H1 (cell line): ENCODE results near the gene OLIG2. TPM values are rescaled to one million over a fixed set of nuclear protein-coding genes. Genes with fewer than 3 reads are reported as not detected.

ENCODE experiments used
- HDAC6 ChIP-seq: IDR thresholded peaks from one replicate; pipeline ENCODE4 v1.7.1; 2012; ENCODE audit warnings: low read depth, mild to moderate bottlenecking, inconsistent platforms, low read length, moderate library complexity
- JUND ChIP-seq: IDR thresholded peaks from 2 replicates; pipeline ENCODE4 v1.6.1; 2011; ENCODE audit warnings: mild to moderate bottlenecking, improper control_type of control experiment, low read length
- POLR2A ChIP-seq, 2 experiments: IDR thresholded peaks; 1 replicate in 1 of 2; 2 replicates in 1 of 2; pipeline ENCODE4 v1.6.1; 2011; ENCODE audit warnings: low read depth in 2 of 2, low read length in 2 of 2, mild to moderate bottlenecking in 2 of 2; ENCODE audit errors: control extremely low read depth in 1 of 2
- RBBP5 ChIP-seq: IDR thresholded peaks from 2 replicates; pipeline ENCODE4 v1.7.1; 2012; ENCODE audit warnings: low read depth, mild to moderate bottlenecking, inconsistent platforms, low read length, moderate library complexity, borderline replicate concordance
- SIN3A ChIP-seq, 2 experiments: IDR thresholded peaks in 1 of 2; conservative IDR thresholded peaks in 1 of 2; 2 replicates each; pipeline ENCODE4 v1.6.1; 2011 to 2012; ENCODE audit warnings: low read length in 2 of 2, improper control_type of control experiment in 1 of 2, low read depth in 1 of 2, mild to moderate bottlenecking in 1 of 2
- polyA plus RNA-seq, 7 experiments: library from polyadenylated mRNA; depleted of rRNA in 3 of 7; stranded (reverse) in 5 of 7; unstranded in 2 of 7; fragments of >200 nt in 5 of 7; fragments of 200-250 nt in 2 of 7; gene quantifications; 1 replicate in 5 of 7; 2 replicates in 1 of 7; 4 replicates in 1 of 7; pipeline versions ENCODE4 v1.2.1 to v1.2.3, GENCODE V29; 2011 to 2013; ENCODE audit warnings: missing spikeins in 2 of 7, mixed read lengths in 2 of 7
- total RNA-seq: library from RNA; stranded (reverse); fragmentation: NEBNext Ultra II Directional; extraction: Animal tissue kit (Norgen Biotek cat#: 25700); gene quantifications from 2 replicates; pipeline ENCODE4 v1.2.1, GENCODE V29; 2021
- TF ChIP-seq, protein P1 (sequence below), 3 experiments: IDR thresholded peaks; 1 replicate in 2 of 3; 2 replicates in 1 of 3; pipeline versions ENCODE4 v1.5.1 to v1.6.1; 2011; ENCODE audit warnings: low read length in 3 of 3, mild to moderate bottlenecking in 3 of 3, inconsistent platforms in 2 of 3, low read depth in 1 of 3, moderate library complexity in 1 of 3; ENCODE audit not compliant: insufficient read depth in 1 of 3; ENCODE audit errors: control extremely low read depth in 1 of 3

The OLIG2 gene
- total and polyA plus RNA-seq, 2 of the 8 experiments (the other 6 are each of a cell fraction or from before 2014, with no cell fraction given), result 0.79 TPM; not detected in 1

DNA sequence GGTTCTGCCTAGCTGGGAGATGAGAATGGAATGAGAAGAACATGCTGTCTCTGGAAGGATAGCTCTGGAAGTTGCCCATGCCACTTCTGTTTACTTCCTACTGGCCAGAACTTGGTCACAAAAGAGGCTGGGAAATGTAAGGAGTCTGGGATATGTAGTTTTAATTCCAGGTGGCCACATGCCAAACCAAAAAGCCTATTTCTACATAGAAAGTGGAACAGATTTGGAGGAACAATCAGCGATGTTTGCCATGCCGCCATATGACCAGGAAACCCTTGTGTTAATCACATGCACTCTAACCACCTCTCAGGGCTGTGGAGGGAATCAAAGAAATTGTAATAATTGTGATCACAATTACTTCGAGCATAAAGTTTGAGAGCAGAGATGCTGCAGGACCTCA is 10.0 kb upstream of the OLIG2 start (continued):
- TF ChIP-seq SIN3A (conservative IDR thresholded peaks at IDR 0.05 in 1 of 2, IDR thresholded peaks at IDR 0.05 in 1 of 2; ENCODE audit: low read depth in 1 of 2, low read length in 2 of 2) (no peak), JUND (no peak), POLR2A (IDR thresholded peaks at IDR 0.05; ENCODE audit: control extremely low read depth in 1 of 2, low read depth in 2 of 2, low read length in 2 of 2) (no peak), HDAC6 (no peak), RBBP5 (no peak)
- TF ChIP-seq, protein P1, sequence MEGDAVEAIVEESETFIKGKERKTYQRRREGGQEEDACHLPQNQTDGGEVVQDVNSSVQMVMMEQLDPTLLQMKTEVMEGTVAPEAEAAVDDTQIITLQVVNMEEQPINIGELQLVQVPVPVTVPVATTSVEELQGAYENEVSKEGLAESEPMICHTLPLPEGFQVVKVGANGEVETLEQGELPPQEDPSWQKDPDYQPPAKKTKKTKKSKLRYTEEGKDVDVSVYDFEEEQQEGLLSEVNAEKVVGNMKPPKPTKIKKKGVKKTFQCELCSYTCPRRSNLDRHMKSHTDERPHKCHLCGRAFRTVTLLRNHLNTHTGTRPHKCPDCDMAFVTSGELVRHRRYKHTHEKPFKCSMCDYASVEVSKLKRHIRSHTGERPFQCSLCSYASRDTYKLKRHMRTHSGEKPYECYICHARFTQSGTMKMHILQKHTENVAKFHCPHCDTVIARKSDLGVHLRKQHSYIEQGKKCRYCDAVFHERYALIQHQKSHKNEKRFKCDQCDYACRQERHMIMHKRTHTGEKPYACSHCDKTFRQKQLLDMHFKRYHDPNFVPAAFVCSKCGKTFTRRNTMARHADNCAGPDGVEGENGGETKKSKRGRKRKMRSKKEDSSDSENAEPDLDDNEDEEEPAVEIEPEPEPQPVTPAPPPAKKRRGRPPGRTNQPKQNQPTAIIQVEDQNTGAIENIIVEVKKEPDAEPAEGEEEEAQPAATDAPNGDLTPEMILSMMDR (IDR thresholded peaks at IDR 0.05; ENCODE audit: control extremely low read depth in 1 of 3, insufficient read depth in 1 of 3, low read depth in 1 of 3, low read length in 3 of 3), result no peak
